Measurements from ENCODE around the gene METTL6. TPM values are rescaled to one million over a fixed set of nuclear protein-coding genes. Genes with fewer than 3 reads are reported as not detected.

The METTL6 gene
- total RNA-seq, 4 donors from 2014 or later, result 2.6 to 9.6 (median 9.0) TPM

- WGBS, 2 donors (ENCODE audit: low coverage in 1 of 2), result 91 to 100% methylated on average over 2 to 8 of the region's 8 CpGs
- TF ChIP-seq EP300 (IDR thresholded peaks at IDR 0.05; ENCODE audit: low read depth), result no peak
- TF ChIP-seq POLR2AphosphoS5 (IDR thresholded peaks at IDR 0.05), result no peak
- TF ChIP-seq, protein P1, sequence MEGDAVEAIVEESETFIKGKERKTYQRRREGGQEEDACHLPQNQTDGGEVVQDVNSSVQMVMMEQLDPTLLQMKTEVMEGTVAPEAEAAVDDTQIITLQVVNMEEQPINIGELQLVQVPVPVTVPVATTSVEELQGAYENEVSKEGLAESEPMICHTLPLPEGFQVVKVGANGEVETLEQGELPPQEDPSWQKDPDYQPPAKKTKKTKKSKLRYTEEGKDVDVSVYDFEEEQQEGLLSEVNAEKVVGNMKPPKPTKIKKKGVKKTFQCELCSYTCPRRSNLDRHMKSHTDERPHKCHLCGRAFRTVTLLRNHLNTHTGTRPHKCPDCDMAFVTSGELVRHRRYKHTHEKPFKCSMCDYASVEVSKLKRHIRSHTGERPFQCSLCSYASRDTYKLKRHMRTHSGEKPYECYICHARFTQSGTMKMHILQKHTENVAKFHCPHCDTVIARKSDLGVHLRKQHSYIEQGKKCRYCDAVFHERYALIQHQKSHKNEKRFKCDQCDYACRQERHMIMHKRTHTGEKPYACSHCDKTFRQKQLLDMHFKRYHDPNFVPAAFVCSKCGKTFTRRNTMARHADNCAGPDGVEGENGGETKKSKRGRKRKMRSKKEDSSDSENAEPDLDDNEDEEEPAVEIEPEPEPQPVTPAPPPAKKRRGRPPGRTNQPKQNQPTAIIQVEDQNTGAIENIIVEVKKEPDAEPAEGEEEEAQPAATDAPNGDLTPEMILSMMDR (IDR thresholded peaks at IDR 0.05), result no peak
- TF ChIP-seq POLR2A (IDR thresholded peaks at IDR 0.05), result no peak
- in situ Hi-C loops (cut with MboI; ENCODE audit: low pct_ligation_motif_present in 1 of 4, low pct_unique_long_range_greater_than_20kb in 1 of 4, low sequenced_read_pairs in 3 of 4), result no loop called here
Observed at GRCh38 chr3:15453501-15453900, 26.2 kb upstream of the METTL6 start.

DNA sequence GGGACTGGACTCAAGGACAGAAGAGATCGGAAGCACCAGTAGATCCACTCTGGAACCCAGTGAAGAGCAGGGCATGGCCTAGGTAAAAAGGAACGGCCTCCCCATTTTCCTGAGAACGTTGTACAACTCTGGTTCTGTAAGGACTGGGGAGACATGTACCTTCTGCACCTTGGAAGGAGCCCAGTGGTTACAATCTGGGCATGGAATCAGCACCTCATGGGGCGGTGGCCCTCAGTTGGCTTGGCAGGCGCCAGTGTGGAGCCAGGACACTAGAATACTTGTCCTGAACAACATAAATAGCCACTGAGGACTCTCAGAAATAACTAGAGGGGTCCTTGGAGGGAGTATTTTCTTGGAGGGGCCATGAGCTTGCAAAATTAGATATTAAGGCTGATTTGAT, 25.6 kb upstream of the METTL6 start:
- Histone ChIP-seq H3K27ac (no peak overlapping the region), H3K9me3 (no peaks in the 10 kb centered on the region), H3K4me3 (no peak overlapping the region), H3K36me3 (no peaks in the 10 kb centered on the region), H3K4me1 (no peaks in the 10 kb centered on the region), H3K27me3 (no peaks in the 10 kb centered on the region)
- WGBS, 2 donors (ENCODE audit: low coverage in 1 of 2), result 50 to 91% methylated on average over 2 to 5 of the region's 5 CpGs
- DNase-seq, result no peak
- TF ChIP-seq POLR2A (IDR thresholded peaks at IDR 0.05) (no peak), POLR2AphosphoS5 (IDR thresholded peaks at IDR 0.05) (no peak), EP300 (IDR thresholded peaks at IDR 0.05; ENCODE audit: low read depth) (no peak)
- TF ChIP-seq, protein P1 (IDR thresholded peaks at IDR 0.05), result no peak
- in situ Hi-C loops (cut with MboI; ENCODE audit: low pct_ligation_motif_present in 1 of 4, low pct_unique_long_range_greater_than_20kb in 1 of 4, low sequenced_read_pairs in 3 of 4), result no loop called here
- intact Hi-C loops (cut with DNase I; ENCODE audit: low total_unique reads), result no loop called here

More at GRCh38 chr3:15453501-15453900, 26.2 kb upstream of the METTL6 start:
- H3K9me3 ChIP-seq, result no peaks in the 10 kb centered on the region
- no peaks in the 10 kb centered on the region for H3K27me3 ChIP-seq
- no peak overlapping the region for H3K4me3 ChIP-seq
- no peaks in the 10 kb centered on the region for H3K36me3 ChIP-seq
- no peak overlapping the region for H3K27ac ChIP-seq
- intact Hi-C loops (cut with DNase I; ENCODE audit: low total_unique reads), result no loop called here
- no peaks in the 10 kb centered on the region for H3K4me1 ChIP-seq
- no peak for DNase-seq

- H3K4me3 ChIP-seq, result no peak overlapping the region
- WGBS, 2 donors (ENCODE audit: low coverage in 1 of 2), result 82% methylated on average over 9 of the region's 9 CpGs; no CpG with 5 or more reads in 1 of the 2 donors
- no peaks in the 10 kb centered on the region for H3K36me3 ChIP-seq
- H3K4me1 ChIP-seq, result no peaks in the 10 kb centered on the region
- in situ Hi-C loops (cut with MboI; ENCODE audit: low pct_ligation_motif_present in 1 of 4, low pct_unique_long_range_greater_than_20kb in 1 of 4, low sequenced_read_pairs in 3 of 4), result no loop called here
- no peaks in the 10 kb centered on the region for H3K27me3 ChIP-seq
- no peaks in the 10 kb centered on the region for H3K9me3 ChIP-seq
- intact Hi-C loops (cut with DNase I; ENCODE audit: low total_unique reads), result no loop called here
- no peak overlapping the region for H3K27ac ChIP-seq
- DNase-seq, result no peak
- TF ChIP-seq EP300 (IDR thresholded peaks at IDR 0.05; ENCODE audit: low read depth), result no peak
- TF ChIP-seq, protein P1 (IDR thresholded peaks at IDR 0.05), result no peak
- no peak for TF ChIP-seq POLR2AphosphoS5 (IDR thresholded peaks at IDR 0.05)
- TF ChIP-seq POLR2A (IDR thresholded peaks at IDR 0.05), result no peak
Observed at GRCh38 chr3:15452156-15452555, 24.8 kb upstream of the METTL6 start.

GRCh38 chr3:15451216-15452113, 24.1 kb upstream of the METTL6 start:
- Histone ChIP-seq H3K36me3 (no peaks in the 10 kb centered on the region), H3K27me3 (no peaks in the 10 kb centered on the region), H3K9me3 (no peaks in the 10 kb centered on the region), H3K27ac (no peak overlapping the region), H3K4me1 (no peaks in the 10 kb centered on the region), H3K4me3 (no peak overlapping the region)
- TF ChIP-seq, protein P1 (IDR thresholded peaks at IDR 0.05), result no peak
- TF ChIP-seq EP300 (IDR thresholded peaks at IDR 0.05; ENCODE audit: low read depth) (no peak), POLR2A (IDR thresholded peaks at IDR 0.05) (no peak), POLR2AphosphoS5 (IDR thresholded peaks at IDR 0.05) (no peak)
- intact Hi-C loops (cut with DNase I; ENCODE audit: low total_unique reads) (no loop called here), in situ Hi-C loops (cut with MboI; ENCODE audit: low pct_ligation_motif_present in 1 of 4, low pct_unique_long_range_greater_than_20kb in 1 of 4, low sequenced_read_pairs in 3 of 4) (no loop called here)
- 71 to 92% methylated on average over 3 to 18 of the region's 18 CpGs for WGBS, 2 donors (ENCODE audit: low coverage in 1 of 2)
- no peak for DNase-seq
